ENCODE measurements around the gene FAM78A.

FAM78A gene

DNA sequence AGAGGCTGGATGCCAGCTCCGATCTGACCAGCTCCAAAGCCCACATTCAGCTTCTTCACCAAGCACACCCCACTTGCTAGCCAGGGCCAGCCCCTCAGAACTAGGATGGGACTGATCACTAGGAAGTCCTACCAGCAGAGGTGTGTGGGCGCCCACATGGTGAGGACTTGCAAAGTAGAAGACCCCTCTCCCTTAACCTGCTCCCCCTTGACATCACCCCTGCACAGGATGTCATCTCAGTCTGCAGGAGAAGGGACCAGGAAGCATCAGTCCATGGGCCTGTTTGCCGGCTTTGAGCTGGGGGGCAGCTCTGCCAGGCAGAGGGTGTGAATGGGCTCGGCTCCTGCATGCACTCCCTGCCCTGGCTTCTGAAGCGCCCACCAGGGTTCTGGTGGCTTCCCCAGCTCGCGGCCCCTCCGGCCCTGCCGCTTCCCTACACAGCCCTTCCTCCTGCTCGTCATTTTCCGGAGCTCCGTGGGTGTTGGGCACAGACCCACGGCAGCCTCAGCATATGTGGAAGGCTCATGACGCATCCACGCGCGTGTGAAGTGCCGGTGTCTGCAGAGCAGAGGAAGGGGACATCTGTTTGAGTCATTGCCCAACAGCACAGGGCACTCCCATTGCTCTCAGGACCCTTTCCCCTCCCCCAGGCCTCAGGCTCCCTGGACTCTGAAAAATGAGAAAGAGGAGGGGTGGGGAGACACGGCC, 3.7 kb upstream of the FAM78A start:
- no peak overlapping the region for H3K4me3 ChIP-seq (ENCODE audit: low read depth, low read length)
- DNase-seq (ENCODE audit: low read depth, low spot score) = no peak
- TF ChIP-seq, protein P1, sequence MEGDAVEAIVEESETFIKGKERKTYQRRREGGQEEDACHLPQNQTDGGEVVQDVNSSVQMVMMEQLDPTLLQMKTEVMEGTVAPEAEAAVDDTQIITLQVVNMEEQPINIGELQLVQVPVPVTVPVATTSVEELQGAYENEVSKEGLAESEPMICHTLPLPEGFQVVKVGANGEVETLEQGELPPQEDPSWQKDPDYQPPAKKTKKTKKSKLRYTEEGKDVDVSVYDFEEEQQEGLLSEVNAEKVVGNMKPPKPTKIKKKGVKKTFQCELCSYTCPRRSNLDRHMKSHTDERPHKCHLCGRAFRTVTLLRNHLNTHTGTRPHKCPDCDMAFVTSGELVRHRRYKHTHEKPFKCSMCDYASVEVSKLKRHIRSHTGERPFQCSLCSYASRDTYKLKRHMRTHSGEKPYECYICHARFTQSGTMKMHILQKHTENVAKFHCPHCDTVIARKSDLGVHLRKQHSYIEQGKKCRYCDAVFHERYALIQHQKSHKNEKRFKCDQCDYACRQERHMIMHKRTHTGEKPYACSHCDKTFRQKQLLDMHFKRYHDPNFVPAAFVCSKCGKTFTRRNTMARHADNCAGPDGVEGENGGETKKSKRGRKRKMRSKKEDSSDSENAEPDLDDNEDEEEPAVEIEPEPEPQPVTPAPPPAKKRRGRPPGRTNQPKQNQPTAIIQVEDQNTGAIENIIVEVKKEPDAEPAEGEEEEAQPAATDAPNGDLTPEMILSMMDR (IDR thresholded peaks at IDR 0.05; ENCODE audit: insufficient read depth, low read length, missing control alignments) = no peak
- POLR2A ChIA-PET = no interaction called here
- CTCF ChIA-PET = interaction anchor here (1.2 kb wide), 1 partner anchor 10 kb away, joined by 3 read pairs; the partner anchor contains the start of gene PLPP7

DNA sequence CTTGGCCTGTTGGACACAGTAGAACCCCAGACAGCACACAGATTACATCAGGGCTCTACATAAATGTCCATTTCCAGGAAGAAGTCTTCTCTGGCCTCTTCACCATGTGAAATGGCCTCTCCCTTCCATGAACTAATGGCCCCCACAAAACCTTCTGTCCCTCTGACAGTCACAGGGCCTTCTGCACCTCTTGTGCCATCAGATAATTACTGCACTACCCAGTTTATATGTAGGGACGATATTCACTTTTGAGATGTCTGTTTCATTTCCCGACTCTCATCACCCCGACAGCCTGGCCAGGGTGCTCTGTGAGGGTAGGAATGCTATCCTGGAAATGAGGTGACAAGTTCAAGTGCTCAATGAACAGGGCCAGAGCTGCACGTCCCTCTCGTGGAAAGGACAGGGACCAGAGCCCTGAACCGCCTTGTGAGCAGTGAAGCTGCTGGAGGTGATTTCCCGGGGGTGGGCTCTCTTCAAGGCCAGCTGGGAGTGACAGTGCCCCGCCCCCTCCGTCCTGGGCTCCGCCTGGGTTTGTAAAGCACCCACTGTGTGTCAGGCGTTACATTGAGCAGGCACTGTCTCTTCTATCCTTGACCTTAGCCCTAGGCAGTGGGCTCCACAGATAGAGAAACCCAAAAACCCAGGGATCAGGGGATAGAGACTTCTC, 3.0 kb upstream of the FAM78A start:
- H3K4me3 ChIP-seq (ENCODE audit: low read depth, low read length) = no peak overlapping the region
- POLR2A ChIA-PET = no interaction called here
- TF ChIP-seq, protein P1 (IDR thresholded peaks at IDR 0.05; ENCODE audit: insufficient read depth, low read length, missing control alignments) = no peak
- CTCF ChIA-PET = interaction anchor here (1.2 kb wide), 1 partner anchor 10 kb away, joined by 3 read pairs; the partner anchor contains the start of gene PLPP7
- no peak for DNase-seq (ENCODE audit: low read depth, low spot score)

DNA sequence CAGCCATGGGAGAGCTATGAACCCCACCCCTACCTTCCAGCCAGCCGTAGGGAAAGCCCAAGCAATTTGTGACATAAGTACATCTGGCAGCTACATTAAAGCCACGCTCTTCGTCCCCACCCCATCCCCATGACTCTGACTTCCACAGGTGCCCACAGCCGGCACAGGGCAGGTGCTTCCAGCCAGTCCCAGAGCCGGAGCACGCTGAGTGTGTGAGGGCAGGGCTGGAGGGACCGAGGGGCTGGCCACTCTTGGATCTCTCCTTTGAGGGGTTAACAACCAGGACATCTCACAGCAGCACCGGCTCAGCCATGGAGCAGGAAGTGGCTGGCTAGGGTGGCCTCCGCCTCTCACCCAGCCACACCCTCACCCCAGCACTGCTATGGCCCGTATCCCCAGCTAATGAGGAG, 2.4 kb upstream of the FAM78A start:
- DNase-seq (ENCODE audit: low read depth, low spot score) = no peak
- ChIA-PET CTCF (interaction anchor here (1.1 kb wide), 1 partner anchor 9 kb away, joined by 3 read pairs; no protein-coding TSS in a partner anchor), POLR2A (no interaction called here)
- no peak overlapping the region for H3K4me3 ChIP-seq (ENCODE audit: low read depth, low read length)
- TF ChIP-seq, protein P1 (IDR thresholded peaks at IDR 0.05; ENCODE audit: insufficient read depth, low read length, missing control alignments) = no peak

DNA sequence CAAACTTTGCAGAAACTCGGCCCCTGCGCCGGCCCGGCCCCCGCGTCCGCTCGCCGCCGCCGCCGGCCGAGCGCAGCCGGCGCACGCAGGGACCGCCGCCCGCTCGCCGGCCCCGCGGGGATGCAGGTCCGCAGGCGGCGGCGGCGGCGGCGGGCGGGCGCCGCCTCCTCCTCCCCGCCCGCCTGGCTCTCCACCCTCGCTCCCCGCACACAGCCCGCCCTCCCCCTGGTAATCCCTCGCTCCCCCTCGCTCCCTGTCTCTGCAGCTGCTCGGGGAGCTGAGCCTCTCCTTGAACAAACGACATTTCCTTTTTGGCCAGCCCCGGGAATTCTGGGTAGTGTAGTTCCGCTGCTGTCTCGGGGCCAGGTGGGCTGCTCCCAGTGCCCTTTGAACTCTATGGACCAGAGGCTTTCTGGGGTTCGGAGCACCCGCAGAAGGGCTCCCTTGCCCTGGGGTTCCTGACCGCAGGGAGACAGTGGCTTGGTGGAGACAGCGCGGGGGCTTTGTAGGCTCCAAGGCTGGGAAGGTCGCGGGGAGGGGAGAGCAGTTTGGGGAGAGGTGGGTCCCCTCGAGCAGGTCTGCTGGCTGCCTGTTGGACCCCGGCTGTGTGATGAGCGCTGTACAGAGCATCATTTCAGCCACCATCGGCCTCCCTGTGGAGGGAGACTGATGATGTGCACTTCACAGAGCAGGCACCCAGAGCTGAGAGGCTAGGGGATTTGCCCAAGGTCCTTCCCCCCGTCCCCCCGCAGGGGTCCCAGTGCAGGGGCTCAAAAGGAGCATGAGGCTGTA, 1.8 kb upstream of the FAM78A start:
- H3K4me3 ChIP-seq (ENCODE audit: low read depth, low read length) = peak overlapping the region; percentile 48
- DNase-seq (ENCODE audit: low read depth, low spot score) = no peak
- ChIA-PET CTCF (interaction anchor here (1.1 kb wide), 1 partner anchor 10 kb away, joined by 3 read pairs; no protein-coding TSS in a partner anchor), POLR2A (interaction anchor here (1.0 kb wide), 1 partner anchor 21 kb away, joined by 4 read pairs; no protein-coding TSS in a partner anchor)
- TF ChIP-seq, protein P1 (IDR thresholded peaks at IDR 0.05; ENCODE audit: insufficient read depth, low read length, missing control alignments) = no peak

DNA sequence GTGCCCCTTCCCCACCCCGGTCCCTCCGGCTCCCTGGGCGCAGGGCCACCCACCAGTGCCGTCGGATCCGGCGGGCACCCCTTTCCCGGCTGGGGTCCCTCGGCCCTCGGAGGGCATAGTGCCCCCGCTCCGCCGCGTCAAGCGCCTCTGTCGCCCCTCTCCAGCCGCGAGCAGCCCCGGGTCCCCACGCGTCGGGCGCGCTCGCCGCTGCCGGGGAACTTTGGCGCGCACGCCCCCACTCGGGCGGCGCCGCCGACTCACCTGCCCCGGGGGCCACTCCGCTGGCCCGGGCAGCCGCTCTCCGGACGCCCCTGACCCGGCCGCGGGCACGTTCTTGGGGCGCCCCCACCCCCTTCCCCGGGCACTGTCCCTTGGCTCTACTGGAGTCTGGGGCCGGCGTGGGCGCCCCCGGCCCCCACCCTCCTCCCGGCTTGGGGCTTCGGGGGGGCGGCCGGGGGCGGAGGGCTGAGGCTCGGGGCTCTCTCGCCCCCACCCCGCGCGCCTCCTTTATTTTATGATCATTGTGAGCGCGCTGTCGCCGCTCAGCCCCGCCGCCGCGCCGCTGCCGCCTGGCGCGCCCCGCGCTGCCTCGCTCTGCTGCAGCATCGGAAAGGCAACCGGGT, 1.1 kb upstream of the FAM78A start:
- TF ChIP-seq, protein P1 (IDR thresholded peaks at IDR 0.05; ENCODE audit: insufficient read depth, low read length, missing control alignments) = no peak
- DNase-seq (ENCODE audit: low read depth, low spot score) = no peak
- POLR2A ChIA-PET = interaction anchor here (1.0 kb wide), 1 partner anchor 21 kb away, joined by 4 read pairs; no protein-coding TSS in a partner anchor
- H3K4me3 ChIP-seq (ENCODE audit: low read depth, low read length) = peak overlapping the region; percentile 48
- CTCF ChIA-PET = interaction anchor here (1.1 kb wide), 1 partner anchor 10 kb away, joined by 3 read pairs; no protein-coding TSS in a partner anchor

All from AG04449 (cell line).